ENCODE measurements around the gene SLC17A3.

GRCh38 chr6:25892877-25893276, 18.8 kb upstream of the SLC17A3 start:
- TF ChIP-seq GATA2 (IDR thresholded peaks at IDR 0.05; ENCODE audit: low read depth, low read length) (no peak), GATA3 (IDR thresholded peaks at IDR 0.05; ENCODE audit: low read depth, low read length) (no peak)

All from SH-SY5Y (cell line).